ENCODE results near the gene SOX13. TPM values are rescaled to one million over a fixed set of nuclear protein-coding genes. Genes with fewer than 3 reads are reported as not detected.

Gene SOX13
- total RNA-seq, 1 donor from 2014 or later = 64.4 TPM

DNA sequence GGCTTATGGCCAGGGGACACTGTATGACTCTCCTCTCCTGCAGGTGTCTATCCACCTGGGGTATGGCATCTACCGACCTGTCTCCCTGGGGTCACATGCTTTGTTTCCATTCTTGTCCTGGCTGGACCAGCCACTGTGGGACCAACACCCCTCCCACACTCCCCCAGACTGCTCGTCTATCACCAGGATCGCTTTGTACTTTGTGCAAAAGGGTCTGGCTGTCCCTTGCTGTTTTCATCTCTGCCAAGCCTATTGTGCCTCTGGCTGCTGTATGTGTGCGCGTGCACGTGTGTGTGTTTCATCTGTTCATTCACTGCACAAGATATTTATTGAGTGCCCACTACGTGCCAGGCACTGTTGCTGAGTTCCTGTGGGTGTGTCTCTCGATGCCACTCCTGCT, 53.5 kb downstream of the SOX13 start:
- TF ChIP-seq, protein P1, sequence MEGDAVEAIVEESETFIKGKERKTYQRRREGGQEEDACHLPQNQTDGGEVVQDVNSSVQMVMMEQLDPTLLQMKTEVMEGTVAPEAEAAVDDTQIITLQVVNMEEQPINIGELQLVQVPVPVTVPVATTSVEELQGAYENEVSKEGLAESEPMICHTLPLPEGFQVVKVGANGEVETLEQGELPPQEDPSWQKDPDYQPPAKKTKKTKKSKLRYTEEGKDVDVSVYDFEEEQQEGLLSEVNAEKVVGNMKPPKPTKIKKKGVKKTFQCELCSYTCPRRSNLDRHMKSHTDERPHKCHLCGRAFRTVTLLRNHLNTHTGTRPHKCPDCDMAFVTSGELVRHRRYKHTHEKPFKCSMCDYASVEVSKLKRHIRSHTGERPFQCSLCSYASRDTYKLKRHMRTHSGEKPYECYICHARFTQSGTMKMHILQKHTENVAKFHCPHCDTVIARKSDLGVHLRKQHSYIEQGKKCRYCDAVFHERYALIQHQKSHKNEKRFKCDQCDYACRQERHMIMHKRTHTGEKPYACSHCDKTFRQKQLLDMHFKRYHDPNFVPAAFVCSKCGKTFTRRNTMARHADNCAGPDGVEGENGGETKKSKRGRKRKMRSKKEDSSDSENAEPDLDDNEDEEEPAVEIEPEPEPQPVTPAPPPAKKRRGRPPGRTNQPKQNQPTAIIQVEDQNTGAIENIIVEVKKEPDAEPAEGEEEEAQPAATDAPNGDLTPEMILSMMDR (conservative IDR thresholded peaks at IDR 0.05) = no peak
- Mint-ChIP-seq H3K27ac (ENCODE audit: unreplicated experiment) (peak overlapping the region; percentile 38), H3K4me1 (peaks cover 47% of the 10 kb centered on the region), H3K9me3 (no peaks in the 10 kb centered on the region), H3K27me3 (ENCODE audit: low read depth) (no peaks in the 10 kb centered on the region), H3K36me3 (ENCODE audit: low read depth) (peaks cover 14% of the 10 kb centered on the region), H3K4me3 (no peak overlapping the region)
- no peak for DNase-seq (ENCODE audit: low read depth, low spot score)

DNA sequence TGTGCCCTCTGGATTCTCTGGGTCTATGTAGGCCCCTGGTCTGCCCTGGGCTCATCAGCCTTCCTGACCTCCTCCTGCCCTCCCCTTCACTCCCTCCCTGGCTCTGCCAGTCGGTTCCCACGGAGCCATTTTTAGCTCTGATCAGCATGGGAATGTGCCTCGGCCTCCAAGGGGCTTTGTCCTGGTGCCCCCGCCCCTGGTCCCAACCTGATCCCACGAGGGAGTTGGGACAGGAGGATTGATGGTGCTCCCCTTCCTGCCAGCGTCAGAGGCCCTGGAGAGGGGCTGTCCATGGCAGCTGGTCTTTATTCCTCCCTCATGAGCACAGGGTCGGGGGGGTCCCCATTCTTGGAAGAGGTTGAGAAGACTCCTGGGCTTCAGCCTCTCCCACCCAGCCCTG, 54.0 kb downstream of the SOX13 start:
- TF ChIP-seq, protein P1 (conservative IDR thresholded peaks at IDR 0.05) = no peak
- no peaks in the 10 kb centered on the region for H3K9me3 Mint-ChIP-seq
- no peak overlapping the region for H3K4me3 Mint-ChIP-seq
- no peaks in the 10 kb centered on the region for H3K27me3 Mint-ChIP-seq (ENCODE audit: low read depth)
- H3K4me1 Mint-ChIP-seq = peaks cover 47% of the 10 kb centered on the region
- H3K36me3 Mint-ChIP-seq (ENCODE audit: low read depth) = peaks cover 14% of the 10 kb centered on the region
- no peak for DNase-seq (ENCODE audit: low read depth, low spot score)
- H3K27ac Mint-ChIP-seq (ENCODE audit: unreplicated experiment) = peak overlapping the region; percentile 38

DNA sequence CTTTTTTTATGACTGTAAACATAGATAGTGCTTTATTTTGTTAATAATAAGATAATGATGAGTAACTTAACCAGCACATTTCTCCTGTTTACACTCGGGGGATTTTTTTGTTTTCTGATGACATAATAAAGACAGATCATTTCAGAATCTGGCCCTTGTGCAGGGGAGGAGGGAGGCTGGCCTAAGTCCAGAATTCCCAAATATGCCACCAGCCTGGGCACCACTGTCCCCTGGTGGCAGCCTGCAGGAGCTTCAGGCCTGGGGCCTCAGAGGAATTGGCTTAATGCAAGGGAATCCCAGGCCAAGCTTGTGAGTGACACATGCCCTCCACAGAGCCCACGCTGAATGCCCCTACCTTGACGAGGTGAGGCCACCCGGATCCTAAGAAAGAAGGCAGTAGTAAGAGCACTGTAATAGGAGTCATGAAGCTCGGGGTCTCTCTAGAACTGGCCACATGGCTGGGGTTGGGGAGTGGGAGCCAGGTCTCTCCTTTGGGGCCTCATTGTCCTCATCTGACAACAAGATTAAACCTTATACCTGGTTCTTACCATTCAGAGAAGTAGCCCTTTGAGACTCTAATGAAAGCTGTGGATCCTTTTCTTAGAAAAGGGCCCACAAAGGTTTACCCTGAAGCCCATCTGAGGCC, 54.8 kb downstream of the SOX13 start:
- H3K27ac Mint-ChIP-seq (ENCODE audit: unreplicated experiment) = peak overlapping the region; percentile 43
- H3K4me1 Mint-ChIP-seq = peaks cover 47% of the 10 kb centered on the region
- DNase-seq (ENCODE audit: low read depth, low spot score) = peak; percentile 62
- H3K9me3 Mint-ChIP-seq = no peaks in the 10 kb centered on the region
- H3K4me3 Mint-ChIP-seq = peak overlapping the region; percentile 58
- H3K27me3 Mint-ChIP-seq (ENCODE audit: low read depth) = no peaks in the 10 kb centered on the region
- H3K36me3 Mint-ChIP-seq (ENCODE audit: low read depth) = peaks cover 14% of the 10 kb centered on the region
- TF ChIP-seq, protein P1 (conservative IDR thresholded peaks at IDR 0.05) = peak; percentile 92

DNA sequence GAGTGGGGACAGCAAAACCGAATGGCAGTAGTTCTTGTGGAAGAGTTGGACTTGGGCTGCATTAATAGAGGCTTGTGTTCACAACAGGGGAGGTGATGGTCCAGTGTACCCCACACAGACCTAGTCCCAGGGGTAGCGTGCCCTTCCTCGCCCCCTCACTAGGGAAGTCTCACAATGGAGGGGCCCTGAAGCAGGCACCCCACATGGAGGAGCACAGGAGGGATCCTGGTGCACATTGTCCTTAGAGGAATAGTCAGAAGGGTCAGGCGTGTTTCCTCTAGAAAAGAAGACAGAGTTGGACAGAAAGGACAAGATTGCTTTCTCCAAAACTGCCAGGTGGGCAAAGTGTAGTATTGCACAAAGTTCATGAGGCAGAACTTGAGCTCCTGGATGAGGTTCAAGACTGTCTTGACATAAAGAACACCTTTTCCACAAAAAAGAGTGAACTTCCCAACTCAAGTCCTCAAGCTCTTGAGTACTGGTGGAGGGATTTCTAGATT, 55.6 kb downstream of the SOX13 start:
- Mint-ChIP-seq H3K4me1 (peaks cover 42% of the 10 kb centered on the region), H3K9me3 (no peaks in the 10 kb centered on the region), H3K36me3 (ENCODE audit: low read depth) (peaks cover 10% of the 10 kb centered on the region), H3K27me3 (ENCODE audit: low read depth) (no peaks in the 10 kb centered on the region), H3K27ac (ENCODE audit: unreplicated experiment) (no peak overlapping the region), H3K4me3 (peak overlapping the region; percentile 38)
- DNase-seq (ENCODE audit: low read depth, low spot score) = no peak
- TF ChIP-seq, protein P1 (conservative IDR thresholded peaks at IDR 0.05) = no peak

DNA sequence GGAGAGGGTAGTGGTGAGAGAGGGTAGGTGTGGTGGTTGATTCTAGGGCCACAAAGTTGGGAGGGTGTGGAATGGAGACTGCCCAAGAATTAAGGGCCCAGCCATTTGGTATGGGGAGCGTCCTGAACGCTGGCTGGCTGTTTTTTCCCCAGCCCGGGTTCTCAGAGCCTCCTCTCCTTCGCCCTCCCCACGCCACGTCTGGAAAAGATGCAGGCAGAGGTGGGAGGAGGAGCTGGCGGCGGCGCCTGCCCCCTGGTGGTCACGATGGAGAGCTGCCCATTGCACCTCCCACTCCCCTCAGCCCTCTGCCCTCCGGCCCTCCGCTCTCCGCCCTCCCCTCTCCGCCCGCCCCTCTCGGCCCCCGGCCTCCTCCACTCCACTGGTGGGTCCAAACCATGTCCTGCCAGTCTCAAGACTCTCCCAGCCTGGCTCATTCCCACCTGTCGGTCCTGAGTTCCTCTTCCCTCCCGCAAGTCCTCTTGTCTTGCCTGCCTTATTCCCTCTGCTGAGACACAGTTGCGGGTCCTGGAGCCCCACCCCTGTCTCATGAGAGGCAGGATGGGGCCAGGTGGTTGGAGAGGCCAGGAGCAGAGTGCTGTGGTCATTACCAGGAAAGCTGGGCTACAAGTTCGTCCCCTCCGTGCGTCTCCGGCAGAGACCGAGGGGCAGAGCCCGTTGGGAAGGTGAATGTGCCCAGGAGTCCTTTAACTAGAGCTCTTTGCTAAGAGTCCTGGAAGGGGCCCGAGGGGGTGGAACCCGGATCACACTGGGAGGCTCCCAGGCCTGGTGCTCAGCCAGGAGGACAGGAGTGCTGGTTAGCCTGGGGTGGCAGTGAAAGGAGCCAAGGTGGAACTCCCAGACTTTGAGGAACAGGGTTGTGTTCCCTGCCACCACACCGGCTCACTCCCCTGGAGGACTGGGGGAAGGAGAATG, 56.3 kb downstream of the SOX13 start:
- DNase-seq (ENCODE audit: low read depth, low spot score) = peak; percentile 70
- no peaks in the 10 kb centered on the region for H3K27me3 Mint-ChIP-seq (ENCODE audit: low read depth)
- H3K4me1 Mint-ChIP-seq = peaks cover 42% of the 10 kb centered on the region

More for the DNA sequence above, 56.3 kb downstream of the SOX13 start:
- TF ChIP-seq, protein P1 (conservative IDR thresholded peaks at IDR 0.05) = peak; percentile 92
- no peaks in the 10 kb centered on the region for H3K9me3 Mint-ChIP-seq
- peaks cover 6% of the 10 kb centered on the region for H3K36me3 Mint-ChIP-seq (ENCODE audit: low read depth)
- peak overlapping the region; percentile 67 for H3K27ac Mint-ChIP-seq (ENCODE audit: unreplicated experiment)
- peak overlapping the region; percentile 38 for H3K4me3 Mint-ChIP-seq

Data from neural crest cell (in vitro differentiated cells).